Occipital lobe (tissue), 2 donors: ENCODE measurements around the gene FIBCD1. TPM values are rescaled to one million over a fixed set of nuclear protein-coding genes. Genes with fewer than 3 reads are reported as not detected.
A peak's percentile ranks its signal among the peaks of the same experiment; 100 is the strongest.
"Not testable (repeated sequence)": the region's sequence is repeated elsewhere in the genome, so short reads cannot be mapped to it uniquely, and the experiment has no call there.

Source experiments
- DNase-seq: peaks from one replicate; lab custom pipeline; 2025; lab: John Stamatoyannopoulos, UW
- total RNA-seq: library from RNA; depleted of rRNA; stranded (reverse); fragments of >200 nt; gene quantifications from one replicate; pipeline ENCODE4 v1.2.3, GENCODE V29; 2014

Gene FIBCD1
- total RNA-seq, 1 donor from 2014 or later: 1.4 TPM

DNA sequence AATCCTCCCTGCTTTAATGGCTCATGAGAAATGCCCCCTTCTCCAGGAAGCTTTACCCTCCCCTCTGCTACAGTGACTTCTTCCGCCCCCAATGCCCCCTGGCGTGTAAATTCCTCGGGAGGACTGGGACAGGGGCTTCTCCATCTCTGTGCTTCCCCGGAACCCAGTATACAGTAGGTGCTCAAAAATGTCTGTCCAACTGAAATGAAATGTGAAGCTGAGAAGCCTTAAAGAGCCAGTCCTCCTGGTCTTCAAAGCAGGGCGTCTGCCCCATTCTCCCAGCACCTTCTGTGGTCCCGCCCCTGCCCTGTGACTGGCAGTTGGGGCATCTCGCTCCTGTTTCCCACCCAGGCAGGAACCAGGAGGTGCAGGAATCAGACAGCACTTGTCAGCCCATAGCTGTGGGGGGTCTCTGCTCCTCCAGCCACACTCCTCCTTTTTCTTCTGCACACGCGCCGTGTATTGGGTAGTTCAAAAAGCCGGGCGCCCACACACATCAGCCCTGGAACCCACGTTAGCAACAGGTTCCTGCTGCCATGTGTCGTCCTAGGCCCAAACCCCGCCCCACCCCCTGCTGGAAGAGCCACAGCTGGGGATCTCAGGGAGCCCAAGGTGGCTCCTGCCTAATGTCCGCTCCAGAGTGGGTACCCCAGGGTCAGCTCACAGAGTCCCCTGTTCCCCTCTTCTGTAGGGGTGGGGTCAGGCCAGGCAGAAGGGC, 16.0 kb downstream of the FIBCD1 start:
- no peak for DNase-seq

DNA sequence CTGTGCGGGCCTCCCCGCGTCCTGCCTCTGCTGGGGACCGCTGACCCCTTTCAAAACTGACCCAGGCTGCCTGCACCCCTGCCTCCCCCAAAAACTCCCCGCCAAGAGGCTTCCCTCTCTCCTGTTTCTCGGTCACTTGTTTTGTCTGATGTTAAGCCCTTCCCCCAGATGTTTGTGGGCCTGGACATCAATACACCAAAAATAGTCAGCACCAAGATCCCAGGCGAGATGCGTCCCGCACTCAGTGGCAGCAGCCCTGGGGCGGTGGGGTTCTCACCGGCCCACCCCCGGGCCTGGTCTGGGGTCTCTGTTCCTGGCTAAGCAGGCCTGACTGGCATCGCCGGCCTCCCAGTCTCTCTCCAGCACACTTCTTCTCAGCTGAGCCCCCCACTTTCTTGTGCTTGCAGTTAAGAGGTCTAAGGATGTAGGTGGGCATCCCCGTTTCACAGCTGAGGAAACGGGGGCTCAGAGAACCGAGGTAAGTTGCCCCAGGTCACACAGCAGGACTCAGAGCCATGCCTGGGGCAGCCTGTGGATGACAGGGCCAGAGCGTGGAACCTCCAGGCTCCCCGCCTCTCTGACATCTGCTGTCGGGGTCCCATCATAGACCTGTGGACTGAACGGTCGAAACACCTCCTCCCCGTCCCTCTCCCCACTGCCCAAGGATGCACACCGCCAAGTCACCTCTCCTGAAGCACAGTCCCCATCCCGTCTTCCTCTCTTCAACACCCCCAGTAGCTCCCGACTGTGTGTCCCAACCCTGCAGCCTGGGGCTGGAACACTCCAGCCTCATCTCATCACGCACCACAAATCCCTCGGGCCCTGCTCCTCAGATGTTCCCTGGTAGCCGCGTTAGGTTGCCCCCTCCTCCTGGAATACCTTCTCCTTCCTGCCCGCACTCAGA, 16.8 kb downstream of the FIBCD1 start:
- DNase-seq: no peak

DNA sequence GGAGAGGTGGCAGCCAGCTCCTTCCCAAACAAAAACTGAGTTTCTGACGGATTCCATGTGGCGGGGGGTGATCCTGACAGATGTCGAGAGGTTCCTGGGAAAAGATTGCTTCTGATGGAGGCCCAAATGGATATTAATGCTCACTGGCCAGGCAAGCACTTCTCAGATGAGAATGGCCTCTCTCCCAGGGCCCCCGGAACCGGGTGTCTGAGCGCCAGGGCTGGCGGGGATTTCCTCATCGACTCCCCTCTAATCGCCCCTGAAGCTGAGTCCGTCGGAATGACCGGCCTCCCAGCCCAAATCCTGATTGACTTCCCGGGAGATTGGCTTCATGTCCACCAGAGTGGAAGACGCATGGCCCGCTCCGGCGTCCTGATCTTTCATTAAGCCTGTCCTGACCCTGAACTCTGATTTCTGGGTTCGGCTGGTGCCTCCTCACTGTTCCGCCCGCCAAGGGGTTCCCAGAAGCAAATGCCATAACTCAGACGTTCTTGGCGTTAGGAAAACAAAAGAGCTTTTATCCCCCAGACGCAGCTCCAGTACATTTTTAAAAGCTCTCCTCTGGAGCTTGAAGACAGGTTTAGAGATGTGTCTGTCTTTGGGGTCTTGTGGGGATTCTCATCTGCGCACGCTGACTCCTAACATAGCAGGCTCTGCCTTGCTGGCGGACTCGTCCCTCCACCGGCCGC, 17.6 kb downstream of the FIBCD1 start:
- no peak for DNase-seq

DNA sequence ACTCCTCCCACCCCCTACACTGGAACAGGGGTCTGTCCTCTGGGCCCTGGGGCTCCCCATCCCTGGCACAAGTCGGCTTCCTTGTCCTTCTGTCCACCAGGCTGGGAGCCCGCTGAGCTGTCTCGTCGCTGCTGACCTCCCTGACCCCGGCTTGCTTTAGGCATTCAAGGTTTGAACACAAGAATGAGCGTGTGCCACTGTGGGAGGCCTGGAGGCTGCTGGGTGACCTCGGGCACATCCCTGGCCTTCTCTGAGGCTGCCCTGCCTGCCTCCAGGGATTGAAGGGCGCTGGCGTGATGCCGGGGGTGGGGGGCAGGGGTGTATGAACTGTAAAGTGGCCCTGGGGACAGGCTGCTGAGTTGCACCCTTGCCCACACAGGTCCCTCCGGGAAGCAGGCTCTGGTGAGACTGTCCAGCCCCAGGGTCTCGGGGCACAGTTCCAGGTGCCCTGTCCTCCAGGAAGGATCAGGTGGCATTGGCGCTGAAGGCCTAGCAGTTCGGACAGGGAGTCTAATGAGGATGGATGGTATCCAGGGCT, 18.2 kb downstream of the FIBCD1 start:
- DNase-seq: no peak

DNA sequence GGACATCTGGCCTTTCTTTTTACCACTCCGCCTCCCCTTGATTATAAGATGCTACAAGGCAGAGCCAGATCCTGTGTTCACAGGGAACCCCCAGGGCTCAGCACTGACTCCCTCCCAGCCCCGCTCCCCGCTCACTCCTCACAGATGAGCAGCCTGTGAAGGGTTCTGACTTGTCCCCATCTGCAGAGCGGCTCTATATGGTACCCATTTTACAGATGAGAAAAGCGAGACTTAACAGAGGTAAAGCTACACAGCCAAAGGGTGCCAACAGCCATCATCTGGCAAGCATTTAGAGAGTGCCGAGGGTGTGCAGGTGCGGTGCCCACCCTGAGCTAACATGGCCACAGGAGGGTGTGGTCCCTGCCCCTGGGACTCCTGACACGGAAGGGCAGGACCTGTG, 18.8 kb downstream of the FIBCD1 start:
- DNase-seq: no peak

DNA sequence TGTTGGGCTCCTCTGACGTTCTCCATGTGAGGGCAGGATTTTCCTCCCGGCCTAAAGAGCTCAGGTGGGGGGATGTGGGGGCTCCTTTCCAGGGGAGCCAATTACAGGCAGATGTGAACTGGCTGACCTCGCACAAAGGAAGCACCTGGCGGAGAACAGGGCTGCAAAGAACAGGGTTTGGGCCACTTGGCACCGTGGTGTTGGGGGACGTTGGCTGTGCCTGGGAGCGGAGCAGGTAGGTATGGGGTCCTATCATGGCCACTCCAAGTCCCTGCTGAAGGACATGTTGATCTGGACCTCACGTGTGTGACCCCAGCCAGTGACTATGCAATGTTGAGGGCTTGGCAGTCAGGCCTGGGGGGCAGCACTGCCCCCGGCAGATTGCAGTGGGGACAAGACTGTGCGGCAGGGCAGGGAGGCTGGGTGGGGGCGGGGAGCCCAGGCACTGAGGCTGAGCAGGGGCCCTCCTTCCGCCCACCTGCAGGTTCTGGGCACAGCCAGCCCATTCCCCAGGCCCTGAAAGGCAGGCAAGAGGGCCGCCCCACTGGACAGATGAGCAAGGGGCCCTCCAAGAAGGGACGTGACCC, 19.4 kb downstream of the FIBCD1 start:
- no peak for DNase-seq

DNA sequence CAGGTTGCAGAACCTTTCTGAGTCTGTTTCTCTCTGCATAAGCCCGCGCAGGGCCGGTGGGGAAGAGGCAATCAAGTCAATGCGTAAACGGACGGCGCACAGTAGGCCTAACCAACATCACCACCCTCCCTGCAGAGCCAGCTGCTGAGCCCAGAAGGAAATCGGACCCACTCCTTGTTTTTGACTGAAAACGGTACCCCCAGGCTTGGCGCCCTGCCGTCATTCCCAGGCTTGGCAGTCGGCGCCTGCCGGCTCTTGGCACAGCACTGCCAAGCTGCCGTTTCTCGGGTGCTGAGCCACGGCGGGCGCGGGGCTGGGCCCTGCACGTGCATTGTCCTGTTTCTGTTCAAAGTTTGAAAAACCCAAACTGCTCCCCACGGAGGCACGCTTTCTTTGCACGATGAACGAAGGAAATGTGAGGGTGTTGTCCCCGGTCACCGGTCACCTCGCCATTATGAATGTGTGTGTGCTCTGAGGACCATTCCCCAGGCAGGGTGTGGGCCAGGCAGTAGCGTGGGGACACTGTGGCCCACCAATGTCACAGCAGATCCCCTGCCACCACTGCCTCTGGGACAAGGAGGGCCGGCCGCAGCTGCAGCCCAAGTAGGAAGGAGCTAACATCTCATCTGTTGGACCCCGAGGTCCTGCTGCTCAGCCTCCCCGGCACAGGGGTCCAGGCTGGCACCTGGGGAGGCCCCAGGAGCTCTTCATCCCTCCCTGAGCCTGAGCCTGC, 20.1 kb downstream of the FIBCD1 start:
- no peak for DNase-seq

DNA sequence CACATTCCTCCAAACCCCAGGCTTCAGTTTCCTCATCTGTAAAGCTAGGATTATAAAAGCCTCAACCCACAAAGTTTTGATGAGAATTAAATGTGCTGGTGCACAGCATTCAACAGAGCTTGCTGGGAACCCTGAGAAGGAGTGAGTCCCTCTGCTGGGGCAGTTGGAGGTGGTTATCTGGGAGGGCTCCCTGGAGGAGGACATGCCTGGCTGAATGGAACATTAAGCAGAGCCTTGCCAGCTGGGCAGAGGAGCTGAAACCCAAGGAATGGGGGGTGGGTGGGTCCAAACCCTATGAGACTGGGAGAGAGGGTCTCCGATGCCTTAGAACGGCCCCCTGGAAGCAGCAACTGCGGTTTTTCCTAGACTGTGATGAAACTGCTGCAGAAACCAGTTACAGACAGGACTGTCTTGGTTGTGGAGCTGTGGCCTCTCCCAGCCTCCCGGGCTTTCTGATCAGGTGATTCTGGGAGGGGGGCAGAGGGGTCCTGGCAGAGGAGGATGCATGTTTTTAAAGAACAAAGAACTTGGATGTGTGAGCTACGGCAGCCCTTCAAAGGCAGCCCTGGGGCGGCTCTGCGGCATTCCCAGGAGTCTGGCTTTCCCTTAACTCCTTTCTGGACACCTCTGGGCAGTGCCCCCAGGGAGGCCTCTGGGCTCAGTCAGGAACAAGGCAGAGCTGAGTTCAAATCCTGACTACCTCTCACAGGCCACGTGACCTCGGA, 20.8 kb downstream of the FIBCD1 start:
- no peak for DNase-seq

DNA sequence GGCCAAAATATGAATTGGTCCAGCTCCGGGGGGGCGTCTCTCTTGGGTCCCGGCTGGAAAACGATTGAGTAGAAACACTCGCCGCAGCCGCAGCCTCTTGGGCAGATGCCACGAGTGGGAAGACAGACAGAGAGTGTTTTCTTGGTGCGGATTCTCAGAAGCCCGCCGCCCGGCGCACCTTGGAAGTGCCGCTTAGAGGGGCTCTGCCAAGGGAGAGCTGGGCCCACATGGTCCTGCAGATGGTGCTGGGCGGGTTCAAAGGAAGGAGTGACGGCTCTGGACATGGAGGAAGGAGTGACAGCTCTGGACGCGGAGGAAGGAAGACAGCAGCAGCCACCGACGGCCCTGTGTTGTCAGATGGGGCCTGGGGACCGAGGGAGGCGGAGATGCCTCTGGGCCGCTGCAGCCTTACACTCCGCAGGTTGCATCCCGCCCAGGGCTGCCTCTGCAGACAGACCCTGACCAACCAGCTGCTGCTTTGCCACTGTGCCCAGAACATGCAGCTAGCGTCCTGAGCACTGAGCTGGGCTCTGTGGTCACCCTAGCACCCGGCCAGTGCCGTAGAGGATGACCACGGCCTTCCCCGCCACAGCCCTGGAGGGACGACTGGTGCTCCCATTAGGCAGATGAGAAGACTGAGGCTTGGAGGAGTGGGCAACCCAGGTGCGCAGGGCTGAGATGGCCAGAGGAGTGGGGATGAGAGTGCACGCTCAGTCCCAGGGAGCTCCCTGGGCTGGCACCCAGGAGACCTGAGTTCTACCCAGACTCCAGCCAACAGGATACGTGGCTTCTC, 21.7 kb downstream of the FIBCD1 start:
- no peak for DNase-seq

DNA sequence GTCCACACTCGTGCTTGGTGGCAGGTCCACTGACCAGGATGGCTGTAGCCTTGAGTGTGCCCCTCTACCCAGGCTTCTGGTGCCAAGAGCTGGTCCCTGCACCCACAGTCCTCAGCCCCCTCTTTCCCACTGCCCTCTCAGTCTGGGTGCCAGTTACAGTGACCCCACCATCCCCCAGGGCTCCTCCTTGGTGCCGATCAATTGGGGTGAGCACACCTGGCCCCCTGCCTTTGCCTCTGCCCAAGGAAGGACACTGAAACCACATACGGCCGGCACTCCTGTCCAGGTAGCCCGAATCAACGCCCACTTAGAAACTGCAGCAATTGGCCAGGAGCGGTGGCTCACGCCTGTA, 24.0 kb downstream of the FIBCD1 start:
- DNase-seq: no peak

DNA sequence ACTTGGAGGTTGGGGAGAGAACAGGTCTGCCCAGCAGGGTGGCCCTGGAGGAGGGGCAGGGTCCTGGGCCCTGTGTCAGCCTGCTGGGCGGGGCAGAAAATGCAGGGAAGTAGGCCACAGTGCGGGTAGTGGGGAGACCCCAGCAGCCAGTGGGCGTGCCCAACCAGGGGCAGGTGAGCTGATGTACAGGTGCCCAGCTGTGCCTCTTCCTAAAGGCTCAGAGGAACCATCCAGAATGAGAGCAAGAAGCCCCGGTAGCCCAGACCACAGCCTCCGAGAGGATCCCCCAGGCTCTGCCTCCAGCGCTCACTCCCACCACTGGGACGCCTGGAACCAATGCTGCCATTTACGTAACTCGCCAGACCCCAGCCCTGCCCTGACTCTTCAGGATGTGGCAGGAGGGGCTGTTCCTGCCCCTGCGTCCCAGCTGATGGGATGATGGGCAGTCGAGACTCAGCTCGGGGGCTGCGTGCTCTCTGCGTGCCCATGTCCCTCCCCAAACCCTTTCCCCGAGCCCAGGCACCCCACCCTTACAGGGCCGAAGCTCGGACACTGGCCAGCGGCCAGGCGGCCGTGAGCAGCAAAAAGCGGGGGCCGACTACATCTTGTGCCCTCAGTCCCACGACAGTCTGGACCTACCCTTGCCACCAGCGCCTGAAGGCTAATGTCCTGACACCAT, 24.5 kb downstream of the FIBCD1 start:
- DNase-seq: no peak

DNA sequence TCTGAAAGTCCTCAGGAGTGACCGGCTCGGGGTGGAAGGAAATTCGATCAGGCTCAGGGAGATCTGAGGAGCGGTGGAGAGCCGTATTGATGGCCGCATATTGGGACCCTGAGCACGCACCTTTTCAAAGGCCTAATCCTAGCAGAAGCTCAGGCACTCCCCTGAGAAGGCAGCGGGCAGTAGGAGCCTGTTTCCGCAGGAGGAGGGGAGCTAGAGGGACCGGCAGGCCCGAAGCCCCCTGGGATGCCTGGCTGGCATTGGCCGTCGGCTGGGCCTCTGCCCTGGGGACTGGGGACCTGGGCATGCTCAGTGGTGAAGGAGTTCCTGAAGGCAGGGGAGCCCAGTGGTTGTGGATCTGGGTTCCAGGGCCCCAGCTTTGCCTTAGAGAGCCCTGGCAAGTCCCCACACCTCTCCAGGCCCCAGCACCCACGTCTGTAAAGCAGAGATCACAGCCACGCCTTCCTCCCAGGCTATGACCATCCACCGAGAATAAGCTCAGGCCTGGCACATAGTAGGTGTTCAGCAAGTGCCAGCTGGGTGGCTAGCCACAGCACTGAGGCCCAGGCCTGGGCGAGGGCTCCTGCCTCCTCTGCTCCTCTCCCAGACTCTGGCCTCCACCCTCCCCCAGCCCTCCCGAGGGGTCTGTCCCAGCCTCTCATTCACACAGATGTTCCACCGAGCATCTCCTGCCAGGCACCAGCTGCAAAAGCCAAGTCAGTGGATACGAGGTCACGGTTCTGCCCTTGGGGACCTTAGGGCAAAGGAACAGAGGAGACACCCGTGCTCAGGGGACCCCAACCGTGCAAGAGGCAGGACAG, 25.2 kb downstream of the FIBCD1 start:
- no peak for DNase-seq

DNA sequence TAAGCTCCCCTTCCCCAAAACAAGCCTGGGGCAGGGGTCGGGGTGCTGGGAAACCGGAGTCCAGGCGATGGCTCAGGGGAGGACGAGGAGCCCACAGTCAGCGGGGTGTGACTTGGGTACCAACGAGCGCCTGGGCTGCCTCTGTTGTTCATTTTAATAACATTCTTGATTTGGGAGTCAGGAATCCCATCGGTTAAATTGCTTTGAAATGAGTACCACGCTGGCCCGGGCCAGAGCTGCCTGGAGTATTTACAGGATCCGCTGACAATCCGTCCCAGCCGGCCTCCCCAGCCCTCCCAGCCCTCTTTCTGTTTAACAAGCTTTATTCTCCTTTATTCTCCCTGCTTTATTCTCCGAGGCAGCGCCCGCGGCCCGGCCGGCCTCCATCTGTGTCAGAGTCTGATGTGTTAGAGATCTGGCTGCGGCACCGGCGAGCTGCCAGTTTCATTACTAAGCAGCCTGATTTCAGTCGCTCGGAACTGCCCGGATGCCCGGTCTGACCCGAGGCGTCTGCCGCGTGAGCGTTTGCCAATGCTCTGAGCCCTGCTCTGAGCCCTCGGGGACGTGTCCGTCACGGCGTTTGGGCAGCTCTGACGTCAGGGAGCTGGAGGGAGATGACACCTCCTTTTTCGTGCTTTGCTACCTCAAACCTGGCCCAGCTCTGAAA, 26.0 kb downstream of the FIBCD1 start:
- peak; percentile 68 for DNase-seq

DNA sequence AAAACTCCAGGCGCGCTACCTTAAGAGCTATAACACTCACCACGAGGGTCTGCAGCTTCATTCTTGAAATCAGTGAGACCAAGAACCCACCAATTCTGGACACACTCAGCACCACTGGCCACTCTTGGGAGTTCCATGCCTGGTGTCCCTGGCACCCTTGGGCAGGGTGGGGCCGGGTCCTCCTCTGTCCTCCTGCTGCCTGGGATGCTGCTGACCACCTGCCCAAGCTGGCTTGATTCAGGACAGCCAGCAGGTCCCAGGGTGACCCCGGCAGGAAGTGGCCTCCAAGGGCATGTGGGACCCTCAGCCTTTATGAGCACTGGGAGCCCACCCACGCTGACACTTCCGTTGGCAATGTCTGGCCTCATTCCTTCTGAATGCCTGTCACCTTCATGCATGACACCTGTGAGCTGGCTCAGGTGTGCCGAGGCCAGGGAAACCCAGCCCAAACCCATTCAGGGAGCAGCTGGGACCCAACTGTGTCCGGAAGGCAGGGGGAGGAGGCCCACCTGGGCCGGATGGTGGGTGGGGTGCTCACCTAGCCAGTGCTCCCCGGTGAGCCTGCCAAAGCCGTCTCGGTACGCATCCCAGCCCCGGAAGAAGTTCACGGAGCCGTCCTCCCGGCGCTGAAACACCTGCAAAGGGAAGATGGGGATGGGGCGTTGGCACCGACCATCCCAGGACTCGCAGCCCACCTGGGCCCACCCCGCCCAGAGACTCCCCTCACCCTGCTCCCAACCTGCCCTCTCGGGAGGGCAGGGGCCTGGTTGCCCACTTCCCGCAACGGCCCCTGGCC, 27.6 kb downstream of the FIBCD1 start:
- DNase-seq: no peak

DNA sequence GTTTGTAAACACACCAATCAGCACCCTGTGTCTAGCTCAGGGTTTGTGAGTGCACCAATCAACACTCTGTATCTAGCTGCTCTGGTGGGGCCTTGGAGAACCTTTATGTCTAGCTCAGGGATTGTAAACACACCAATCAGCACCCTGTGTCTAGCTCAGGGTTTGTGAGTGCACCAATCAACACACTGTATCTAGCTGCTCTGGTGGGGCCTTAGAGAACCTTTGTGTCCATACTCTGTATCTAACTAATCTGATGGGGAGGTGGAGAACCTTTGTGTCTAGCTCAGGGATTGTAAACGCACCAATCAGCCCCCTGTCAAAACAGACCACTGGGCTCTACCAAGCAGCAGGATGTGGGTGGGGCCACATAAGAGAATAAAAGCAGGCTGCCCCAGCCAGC, 28.4 kb downstream of the FIBCD1 start:
- DNase-seq: not testable (repeated sequence)

DNA sequence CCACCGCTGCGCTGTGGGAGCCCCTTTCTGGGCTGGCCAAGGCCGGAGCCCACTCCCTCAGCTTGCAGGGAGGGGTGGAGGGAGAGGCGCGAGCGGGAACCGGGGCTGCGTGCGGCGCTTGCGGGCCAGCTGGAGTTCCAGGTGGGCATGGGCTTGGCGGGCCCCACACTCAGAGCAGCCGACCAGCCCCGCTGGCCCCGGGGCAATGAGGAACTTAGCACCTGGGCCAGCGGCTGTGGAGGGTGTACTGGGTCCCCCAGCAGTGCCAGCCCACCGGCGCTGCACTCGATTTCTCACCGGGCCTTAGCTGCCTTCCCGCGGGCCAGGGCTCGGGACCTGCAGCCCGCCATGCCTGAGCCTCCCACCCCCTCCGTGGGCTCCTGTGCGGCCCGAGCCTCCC, 29.0 kb downstream of the FIBCD1 start:
- not testable (repeated sequence) for DNase-seq
